Stimulated activated CD8-positive, alpha-beta memory T cell treated with anti-CD3 and anti-CD28 coated beads, Interleukin-2, amount 100 ng/mL, for 48 hours (primary cell): Measurements from ENCODE around the gene GJD3.
A peak's percentile ranks its signal among the peaks of the same experiment; 100 is the strongest.
"Not testable (repeated sequence)": the region's sequence is repeated elsewhere in the genome, so short reads cannot be mapped to it uniquely, and the experiment has no call there.

Experiments used
- DNase-seq, 2 donors: peaks; one replicate each; pipeline ENCODE4 v3.0.0-alpha.2; 2020; ENCODE audit warnings: low read depth in 2 of 2

The GJD3 gene

GRCh38 chr17:40369923-40370322, 5.4 kb upstream of the GJD3 start:
- no peak for DNase-seq

- DNase-seq, result not testable (repeated sequence)
Observed at GRCh38 chr17:40367728-40368127, 3.2 kb upstream of the GJD3 start.

DNA sequence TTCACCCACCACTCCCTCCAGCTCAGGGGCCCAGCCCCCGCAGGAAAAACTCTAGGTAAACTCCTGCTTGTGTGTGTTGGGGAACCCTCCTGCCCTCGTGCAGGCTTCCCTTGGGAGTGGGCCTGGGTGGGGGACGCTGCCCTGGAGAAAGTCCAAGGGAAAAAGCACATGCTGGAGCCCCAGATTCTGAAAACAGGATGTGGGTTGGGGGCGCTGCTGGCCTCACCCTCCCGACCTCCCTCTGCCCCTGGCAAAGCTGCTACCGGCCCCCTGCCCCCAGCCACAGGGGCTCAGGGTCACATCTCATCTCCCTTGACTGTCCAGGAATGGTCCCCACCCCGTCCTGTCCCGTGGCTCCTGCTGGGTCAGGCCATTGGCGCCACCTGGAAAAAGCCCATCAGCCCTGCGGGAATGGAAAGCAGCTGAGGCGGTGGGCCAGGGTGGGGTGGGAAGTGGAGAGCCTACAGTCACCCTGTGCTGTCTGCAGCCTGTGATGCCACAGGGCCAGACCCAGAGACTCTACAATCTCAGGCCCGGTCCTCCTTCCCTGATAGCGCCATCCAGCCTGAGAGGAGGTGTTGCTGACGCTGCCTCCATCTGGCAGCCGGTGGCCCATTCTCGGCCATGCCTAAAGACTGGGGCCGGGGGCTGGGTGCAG, 2.5 kb upstream of the GJD3 start:
- DNase-seq, result no peak

DNA sequence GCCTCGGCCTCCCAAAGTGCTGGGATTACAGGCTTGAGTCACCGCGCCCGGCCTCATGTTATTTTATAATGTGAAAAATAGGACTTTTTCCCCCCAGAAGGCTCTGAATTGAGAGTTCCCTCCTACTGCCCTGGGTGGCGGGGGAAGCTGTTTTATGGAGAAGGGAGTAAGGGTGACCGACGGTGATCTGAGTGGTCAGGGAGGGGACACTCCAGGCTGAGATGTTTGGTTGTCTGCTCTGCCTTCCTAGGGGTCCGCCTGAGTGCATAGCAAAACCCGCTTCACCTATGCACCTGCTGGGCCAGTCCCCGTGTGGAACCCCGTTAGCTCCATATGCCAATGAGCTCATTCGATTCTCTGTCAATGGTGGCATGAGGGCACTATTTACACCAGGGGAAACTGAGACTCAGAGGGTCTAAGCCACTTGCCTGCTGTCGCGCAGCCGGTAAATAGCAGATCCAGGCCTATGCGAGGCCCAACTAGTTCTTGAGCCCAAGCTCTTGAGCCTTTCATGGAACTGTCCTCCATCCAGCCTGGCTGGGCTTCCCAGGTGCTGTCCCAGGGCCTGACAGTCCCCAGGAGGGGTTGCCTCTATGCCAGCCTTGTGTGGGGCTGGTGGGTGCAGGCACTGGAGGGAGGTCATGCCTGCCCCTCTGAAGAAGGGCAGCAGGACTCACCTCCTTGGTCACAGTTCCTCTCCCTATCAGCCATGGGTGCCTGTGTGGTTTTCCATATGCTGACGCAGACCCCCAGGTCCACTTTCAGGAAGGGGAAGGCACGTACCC, 1.7 kb upstream of the GJD3 start:
- no peak for DNase-seq

DNA sequence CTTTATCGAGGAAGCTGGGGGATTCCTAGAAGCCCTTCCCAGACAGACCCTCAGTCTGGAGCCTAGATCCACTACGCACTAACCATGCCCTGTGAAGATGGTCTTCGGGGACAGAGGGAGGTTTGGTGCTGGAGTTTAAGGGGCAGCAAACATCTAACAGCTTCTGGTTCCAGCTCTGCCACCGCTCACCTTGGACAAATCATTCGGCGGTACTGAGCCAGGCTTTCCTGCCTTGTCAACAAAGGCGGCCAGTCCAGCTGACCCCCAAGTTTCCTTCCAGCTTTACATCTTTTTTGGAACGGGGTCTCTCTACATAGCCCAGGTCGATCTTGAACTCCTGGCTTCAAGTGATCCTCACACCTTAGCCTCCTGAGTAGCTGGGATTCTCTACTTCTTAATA, 369 bp upstream of the GJD3 start:
- no peak for DNase-seq

DNA sequence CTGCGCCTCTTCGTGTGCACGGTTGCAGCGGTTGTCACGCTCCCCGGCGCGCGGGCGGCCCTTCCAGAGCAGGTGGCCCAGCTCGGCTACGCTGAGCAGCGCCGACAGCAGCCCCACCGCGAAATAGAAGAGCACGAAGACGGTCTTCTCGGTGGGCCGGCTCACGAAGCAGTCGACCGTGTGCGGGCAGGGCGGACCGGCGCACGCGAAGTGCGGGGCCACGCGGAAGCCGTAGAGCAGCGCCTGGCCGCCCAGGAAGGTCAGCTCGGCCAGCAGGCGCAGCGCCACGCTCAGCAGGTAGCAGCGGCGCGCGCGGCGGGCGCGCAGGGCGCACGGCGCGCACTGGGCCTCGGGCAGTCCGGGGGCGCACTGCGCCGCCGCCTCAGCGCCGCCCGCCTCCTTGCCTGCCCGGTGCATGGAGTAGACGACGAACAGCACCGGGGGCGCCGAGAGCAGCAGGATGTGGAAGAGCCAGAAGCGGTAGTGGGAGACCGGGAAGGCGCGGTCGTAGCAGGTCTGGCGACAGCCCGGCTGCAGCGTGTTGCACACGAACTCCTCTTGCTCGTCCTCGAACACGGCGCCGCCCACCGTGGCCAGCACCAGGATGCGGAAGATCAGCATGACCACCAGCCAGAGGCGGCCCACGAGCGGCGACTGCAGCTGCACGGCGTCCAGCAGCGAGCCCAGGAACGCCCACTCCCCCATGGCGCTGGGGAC, 1.3 kb downstream of the GJD3 start:
- no peak for DNase-seq

DNA sequence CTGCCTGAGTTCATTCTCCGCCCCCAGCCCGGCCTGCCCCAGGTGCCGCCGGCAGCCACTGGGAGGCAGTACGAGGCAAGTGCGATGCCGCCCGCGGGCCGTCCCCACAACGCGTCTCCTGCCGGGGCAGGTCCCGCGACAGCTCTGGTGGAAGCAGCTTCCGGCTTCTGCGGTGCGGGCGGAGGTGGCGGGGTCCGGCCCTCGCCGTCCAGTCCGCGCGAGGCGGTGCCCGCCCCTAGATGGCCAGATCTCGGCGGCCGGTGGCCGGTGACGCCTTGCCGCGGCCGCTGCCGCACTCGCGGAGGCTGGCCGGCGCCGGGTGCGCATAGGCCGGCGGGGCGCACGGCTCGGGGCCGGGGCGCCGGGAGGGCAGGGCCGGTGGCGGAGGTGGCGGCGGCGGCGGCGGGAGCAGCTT, 1.8 kb downstream of the GJD3 start:
- DNase-seq, result peak; percentile 84 to 85

GRCh38 chr17:40361925-40362695, 2.4 kb downstream of the GJD3 start:
- no peak for DNase-seq

- no peak for DNase-seq
Observed at GRCh38 chr17:40361063-40361924, 3.2 kb downstream of the GJD3 start.

GRCh38 chr17:40360091-40360490, 4.4 kb downstream of the GJD3 start:
- no peak for DNase-seq

DNA sequence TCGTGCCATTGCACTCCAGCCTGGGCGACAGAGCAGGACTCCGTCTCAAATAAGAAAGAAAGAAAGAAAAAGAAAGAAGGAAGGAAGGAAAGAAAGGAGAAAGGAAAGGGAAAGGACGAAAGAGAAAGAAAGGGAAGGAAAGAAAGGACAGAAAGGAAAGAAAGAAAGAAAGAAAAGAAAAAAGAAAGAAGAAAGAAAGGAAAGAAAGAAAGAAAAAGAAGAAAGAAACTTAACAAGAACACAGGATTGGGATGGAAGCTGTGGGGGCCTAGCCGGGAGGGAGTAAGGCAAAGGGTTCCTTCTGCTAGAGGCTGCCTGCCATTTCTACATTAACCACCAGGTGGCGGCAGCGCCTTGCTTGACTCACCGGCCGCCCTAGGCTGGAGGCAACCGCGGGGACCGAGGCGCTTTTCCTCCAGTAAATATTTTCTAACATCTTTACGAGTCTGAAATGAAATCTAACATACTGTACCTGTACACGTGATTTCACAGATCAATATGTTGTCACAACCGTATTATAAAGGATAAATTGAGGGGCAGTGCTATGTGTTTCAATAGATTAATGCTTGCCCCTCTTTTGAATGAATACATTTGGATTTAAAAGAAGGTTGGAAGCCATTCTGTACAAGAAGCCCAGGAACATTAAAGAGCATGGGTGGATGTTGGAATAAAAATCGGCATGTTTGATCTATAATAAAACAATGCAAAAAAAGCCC, 6.1 kb downstream of the GJD3 start:
- DNase-seq, result peak; percentile 82 to 89

DNA sequence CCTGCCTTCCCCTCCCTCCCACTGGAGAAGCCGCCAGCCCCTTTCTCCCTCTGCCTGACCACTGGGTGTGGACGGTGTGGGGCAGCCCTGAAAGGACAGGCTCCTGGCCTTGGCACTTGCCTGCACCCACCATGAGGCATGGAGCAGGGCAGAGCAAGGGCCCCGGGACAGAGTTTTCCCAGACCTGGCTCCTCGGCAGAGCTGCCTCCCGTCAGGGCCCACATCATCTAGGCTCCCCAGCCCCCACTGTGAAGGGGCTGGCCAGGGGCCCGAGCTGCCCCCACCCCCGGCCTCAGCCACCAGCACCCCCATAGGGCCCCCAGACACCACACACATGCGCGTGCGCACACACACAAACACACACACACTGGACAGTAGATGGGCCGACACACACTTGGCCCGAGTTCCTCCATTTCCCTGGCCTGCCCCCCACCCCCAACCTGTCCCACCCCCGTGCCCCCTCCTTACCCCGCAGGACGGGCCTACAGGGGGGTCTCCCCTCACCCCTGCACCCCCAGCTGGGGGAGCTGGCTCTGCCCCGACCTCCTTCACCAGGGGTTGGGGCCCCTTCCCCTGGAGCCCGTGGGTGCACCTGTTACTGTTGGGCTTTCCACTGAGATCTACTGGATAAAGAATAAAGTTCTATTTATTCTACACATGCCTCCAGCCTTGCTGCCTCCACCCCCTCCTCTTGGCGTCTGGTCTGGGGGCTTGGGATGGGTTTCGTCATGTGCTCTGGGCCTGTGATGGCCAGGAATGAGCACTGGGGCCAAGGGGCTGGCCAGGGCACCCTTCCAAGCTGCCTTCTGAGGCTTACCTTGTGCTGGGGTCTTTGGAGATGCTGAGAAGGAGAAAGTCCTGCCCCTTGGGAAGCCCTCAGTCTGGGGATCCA, 7.3 kb downstream of the GJD3 start:
- DNase-seq, result no peak

DNA sequence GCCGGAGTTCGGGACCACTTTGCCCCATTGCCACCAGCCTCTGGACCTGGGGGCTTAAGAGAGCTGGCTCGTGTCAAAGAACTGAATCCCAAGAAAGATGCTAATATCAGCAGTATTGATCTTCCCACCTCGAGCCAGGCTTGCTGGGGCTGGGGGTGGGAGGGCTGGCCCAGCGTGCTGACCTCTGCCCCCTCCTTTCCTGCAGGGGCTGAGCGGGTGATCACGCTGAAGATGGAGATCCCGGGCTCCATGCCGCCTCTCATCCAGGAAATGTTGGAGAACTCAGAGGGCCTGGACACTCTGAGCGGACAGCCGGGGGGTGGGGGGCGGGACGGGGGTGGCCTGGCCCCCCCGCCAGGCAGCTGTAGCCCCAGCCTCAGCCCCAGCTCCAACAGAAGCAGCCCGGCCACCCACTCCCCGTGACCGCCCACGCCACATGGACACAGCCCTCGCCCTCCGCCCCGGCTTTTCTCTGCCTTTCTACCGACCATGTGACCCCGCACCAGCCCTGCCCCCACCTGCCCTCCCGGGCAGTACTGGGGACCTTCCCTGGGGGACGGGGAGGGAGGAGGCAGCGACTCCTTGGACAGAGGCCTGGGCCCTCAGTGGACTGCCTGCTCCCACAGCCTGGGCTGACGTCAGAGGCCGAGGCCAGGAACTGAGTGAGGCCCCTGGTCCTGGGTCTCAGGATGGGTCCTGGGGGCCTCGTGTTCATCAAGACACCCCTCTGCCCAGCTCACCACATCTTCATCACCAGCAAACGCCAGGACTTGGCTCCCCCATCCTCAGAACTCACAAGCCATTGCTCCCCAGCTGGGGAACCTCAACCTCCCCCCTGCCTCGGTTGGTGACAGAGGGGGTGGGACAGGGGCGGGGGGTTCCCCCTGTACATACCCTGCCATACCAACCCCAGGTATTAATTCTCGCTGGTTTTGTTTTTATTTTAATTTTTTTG, 8.5 kb downstream of the GJD3 start:
- DNase-seq, result no peak

DNA sequence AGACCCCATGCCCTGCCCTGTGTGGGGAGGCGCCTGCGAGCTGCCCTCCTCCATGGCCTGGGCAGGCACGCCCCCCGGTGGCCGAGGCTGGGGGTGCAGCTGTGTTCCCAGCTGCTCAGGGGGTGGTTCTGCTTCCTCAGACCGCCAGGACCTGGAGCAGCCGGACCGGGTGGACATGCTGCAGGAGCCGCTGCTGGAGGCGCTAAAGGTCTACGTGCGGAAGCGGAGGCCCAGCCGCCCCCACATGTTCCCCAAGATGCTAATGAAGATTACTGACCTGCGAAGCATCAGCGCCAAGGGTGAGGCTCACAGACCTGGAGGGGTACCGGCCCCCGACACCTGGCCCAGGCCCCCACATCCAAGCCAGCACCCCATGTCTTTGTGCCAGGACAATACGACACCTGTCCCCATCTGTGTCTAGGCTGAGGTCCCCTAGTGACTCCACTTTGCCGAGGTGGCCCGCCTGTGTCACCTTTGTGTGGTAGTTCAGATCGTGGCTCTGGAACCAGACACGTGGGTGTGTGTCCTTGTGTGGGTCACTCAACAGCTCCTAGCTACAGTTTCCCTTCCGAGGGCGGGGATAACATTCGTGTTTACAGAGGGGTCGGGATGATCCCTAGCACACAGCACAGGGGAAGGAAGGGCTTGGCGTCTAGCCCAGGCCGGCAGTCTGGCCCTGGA, 9.3 kb downstream of the GJD3 start:
- DNase-seq, result peak; percentile 73 to 74

GRCh38 chr17:40354221-40355122, 10.1 kb downstream of the GJD3 start:
- no peak for DNase-seq

DNA sequence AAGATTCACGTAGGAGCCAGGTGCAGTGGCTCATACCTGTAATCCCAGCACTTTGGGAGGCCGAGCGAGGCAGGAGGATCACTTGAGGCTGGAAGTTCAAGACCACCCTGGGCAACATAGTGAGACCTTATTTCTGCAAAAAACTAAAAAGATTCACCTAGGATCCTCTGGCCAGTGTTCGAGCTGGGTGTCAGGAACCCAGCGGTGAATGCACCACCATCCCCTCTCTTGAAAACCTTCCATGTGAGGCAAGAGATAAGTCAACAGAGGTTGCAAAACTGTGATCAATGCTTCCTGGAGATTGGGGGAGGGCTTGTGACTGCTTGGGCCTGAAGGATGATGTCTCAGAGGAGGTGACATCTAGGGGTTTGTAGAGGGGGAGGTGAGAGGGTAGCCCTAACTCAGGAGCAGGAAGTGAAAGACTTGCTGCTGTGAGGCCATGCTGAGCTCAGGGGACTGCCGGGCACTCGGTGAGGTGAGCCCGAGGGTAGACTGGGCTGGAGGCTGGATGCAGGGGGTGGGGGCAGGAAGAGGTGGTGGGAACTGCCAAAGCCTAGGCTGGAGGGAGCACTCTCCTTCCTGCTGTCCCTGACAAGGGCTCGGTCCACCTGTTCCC, 11.7 kb downstream of the GJD3 start:
- DNase-seq, result no peak
